Astrocyte of the cerebellum (primary cell): ENCODE measurements around the gene VPS11.

Experiments used
- DNase-seq: peaks from one replicate; pipeline ENCODE4 v3.0.0-alpha.2; 2011; ENCODE audit warnings: low read depth
- H3K4me3 ChIP-seq: 2 replicates; pipeline ENCODE4 v1.5.1; 2011; ENCODE audit warnings: mild to moderate bottlenecking, low read depth, low read length, moderate library complexity
- in situ Hi-C: cut with HindIII; loops from 2 replicates; pipeline ENCODE4 v1.10.0; 2017; ENCODE audit warnings: low sequenced_read_pairs
- TF ChIP-seq, protein P1 (sequence below): IDR thresholded peaks from 2 replicates; pipeline ENCODE4 v1.5.1; 2012; ENCODE audit warnings: low read length, low read depth, moderate library complexity, mild to moderate bottlenecking; ENCODE audit errors: missing control alignments

Gene VPS11

DNA sequence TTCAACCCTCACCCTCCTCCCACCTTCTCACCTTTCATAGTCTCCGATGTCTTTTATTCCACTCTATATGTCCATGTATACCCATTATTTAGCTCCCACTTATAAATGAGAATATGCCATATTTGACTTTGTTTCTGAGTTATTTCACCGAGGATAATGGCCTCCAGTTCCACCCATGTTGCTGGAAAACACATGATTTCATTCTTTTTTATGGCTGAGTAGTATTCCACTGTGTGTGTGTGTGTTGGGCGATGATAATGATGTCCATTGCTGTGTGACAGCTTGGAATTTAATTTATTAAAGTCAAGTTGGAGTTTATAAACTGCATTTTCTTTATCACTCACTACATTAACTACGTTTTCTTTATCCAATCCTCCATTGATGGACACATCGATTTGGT, 50.6 kb downstream of the VPS11 start:
- H3K4me3 ChIP-seq, result no peak overlapping the region
- TF ChIP-seq, protein P1, sequence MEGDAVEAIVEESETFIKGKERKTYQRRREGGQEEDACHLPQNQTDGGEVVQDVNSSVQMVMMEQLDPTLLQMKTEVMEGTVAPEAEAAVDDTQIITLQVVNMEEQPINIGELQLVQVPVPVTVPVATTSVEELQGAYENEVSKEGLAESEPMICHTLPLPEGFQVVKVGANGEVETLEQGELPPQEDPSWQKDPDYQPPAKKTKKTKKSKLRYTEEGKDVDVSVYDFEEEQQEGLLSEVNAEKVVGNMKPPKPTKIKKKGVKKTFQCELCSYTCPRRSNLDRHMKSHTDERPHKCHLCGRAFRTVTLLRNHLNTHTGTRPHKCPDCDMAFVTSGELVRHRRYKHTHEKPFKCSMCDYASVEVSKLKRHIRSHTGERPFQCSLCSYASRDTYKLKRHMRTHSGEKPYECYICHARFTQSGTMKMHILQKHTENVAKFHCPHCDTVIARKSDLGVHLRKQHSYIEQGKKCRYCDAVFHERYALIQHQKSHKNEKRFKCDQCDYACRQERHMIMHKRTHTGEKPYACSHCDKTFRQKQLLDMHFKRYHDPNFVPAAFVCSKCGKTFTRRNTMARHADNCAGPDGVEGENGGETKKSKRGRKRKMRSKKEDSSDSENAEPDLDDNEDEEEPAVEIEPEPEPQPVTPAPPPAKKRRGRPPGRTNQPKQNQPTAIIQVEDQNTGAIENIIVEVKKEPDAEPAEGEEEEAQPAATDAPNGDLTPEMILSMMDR, result no peak
- no peak for DNase-seq
- in situ Hi-C loops, result loop anchor here (25.0 kb wide), 1 partner anchor 169 kb away; no protein-coding TSS in a partner anchor

DNA sequence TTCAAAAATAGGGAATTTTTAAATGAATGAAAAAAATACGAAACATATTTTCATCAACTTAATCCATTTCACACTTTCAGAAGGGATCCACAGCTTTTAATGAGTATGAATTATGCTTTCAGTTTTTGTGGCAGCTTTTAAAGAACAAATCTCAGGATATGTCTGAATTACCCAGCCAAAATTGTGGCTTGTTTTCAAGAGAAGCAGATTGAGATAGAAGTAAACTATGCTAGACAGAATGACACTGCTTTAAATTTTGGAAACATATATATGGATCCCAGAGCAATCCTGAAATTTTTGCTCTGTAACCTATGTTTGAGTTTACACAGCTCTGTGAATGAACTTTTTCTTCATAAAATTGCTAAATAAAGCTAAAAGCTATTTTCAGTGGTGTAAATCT, 51.3 kb downstream of the VPS11 start:
- in situ Hi-C loops, result loop anchor here (25.0 kb wide), 1 partner anchor 168 kb away; no protein-coding TSS in a partner anchor
- DNase-seq, result no peak
- TF ChIP-seq, protein P1, result no peak
- H3K4me3 ChIP-seq, result no peak overlapping the region

DNA sequence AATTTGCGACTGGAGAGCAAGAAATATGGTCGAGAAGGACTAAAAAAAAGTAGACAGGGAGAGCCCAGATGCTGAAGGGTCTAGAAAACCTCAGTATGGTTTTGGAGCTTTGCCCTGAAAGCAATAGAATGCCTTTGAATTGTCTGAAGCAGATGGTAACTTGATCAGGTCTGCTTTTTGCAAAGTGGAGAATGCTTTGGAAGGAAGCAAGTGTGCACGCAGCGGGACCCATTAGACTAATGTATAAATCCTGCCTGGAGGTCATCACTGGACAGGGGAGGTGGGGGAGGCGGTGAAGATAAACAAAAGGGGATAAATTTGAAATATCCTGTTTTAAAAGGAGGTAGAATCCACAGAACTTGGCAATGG, 53.0 kb downstream of the VPS11 start:
- in situ Hi-C loops, result loop anchor here (25.0 kb wide), 1 partner anchor 167 kb away; no protein-coding TSS in a partner anchor
- TF ChIP-seq, protein P1, result no peak
- peak; percentile 89 for DNase-seq
- peak overlapping the region; percentile 90 for H3K4me3 ChIP-seq

DNA sequence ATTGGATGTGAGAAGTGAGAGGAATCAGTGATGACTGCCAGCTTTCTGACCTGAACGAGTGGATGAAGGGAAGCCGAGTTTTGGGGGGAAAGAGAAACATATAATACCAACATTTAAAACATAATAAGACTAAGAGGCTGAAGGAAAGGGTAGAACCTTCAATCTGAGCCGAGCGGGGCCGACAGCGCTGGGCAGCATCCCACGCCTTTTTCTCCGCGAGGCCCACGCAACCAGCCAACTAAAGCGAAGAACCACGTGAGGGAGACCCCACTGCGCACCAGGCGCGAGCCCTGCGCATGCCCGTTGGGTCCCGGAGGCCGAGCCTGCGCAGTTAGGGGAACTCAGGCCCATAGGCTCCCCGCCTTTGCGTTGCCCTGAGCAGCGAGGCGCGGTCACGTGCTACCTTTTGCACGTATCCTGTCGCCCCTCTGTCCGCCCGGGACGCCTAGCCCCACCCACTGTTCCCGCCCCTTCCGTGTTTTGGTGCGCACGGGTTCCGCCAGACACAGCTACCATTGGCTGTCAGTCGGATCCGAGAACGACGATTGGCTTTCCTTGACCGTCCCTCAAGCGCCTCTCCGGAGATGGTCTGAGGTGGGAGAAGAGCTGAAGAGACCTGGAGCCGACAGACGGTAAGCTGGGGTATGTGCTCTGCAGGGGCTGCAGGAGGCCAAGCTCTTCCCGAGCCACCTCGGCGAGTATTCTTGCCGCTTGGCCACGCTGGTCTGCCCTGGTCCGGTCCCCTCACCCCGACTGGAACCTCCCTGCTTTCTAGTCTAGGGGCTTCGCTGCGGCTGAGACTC, 53.6 kb downstream of the VPS11 start, which contains the start of gene HINFP:
TSS of gene HINFP (plus strand) at position 573 of the 803 bp plus-strand sequence. CDS start 5,365 bp downstream, outside the sequence.
- peak; percentile 98 for DNase-seq
- in situ Hi-C loops, result loop anchor here (25.0 kb wide), 1 partner anchor 166 kb away; no protein-coding TSS in a partner anchor
- peak within 1 kb of the TSS; percentile 90 for H3K4me3 ChIP-seq
- TF ChIP-seq, protein P1, result no peak

DNA sequence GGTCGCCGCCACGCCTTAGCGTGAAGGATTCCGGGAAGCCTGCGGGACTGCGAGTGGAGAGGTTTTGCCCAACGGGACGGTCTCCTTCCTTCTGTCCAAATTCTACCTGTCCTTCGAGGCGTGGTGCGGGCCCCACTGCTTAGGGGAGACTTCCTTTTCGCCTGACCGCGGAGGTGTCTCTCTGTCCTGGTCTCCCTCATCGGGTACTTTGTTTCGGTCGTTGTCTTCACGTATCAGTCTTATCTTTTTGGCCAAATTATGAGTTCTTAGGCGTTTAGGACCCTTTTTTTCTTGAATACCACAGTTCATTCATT, 54.1 kb downstream of the VPS11 start:
- in situ Hi-C loops, result loop anchor here (25.0 kb wide), 1 partner anchor 166 kb away; no protein-coding TSS in a partner anchor
- no peak for DNase-seq
- H3K4me3 ChIP-seq, result peak overlapping the region; percentile 90
- TF ChIP-seq, protein P1, result no peak

DNA sequence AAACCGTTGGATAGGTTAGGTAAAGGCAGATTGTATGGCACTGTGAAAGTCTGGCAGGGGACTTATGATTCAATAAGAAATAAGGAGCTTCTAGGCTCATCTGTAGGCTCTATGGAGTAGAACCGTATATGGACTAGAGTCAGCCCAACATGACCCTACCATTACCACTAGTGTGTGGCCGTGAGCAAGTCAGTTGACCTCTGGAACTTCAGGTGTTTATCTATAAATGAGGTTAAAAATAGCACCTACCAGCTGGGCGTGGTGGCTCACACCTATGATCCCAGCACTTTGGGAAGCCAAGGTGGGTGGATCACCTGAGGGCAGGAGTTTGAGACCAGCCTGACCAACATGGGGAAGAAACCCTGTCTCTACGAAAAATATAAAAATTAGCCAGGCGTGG, 58.2 kb downstream of the VPS11 start:
- TF ChIP-seq, protein P1, result no peak
- H3K4me3 ChIP-seq, result no peak overlapping the region
- in situ Hi-C loops, result no loop called here
- no peak for DNase-seq
